8988T (cell line): Measurements from ENCODE around the gene TBC1D24.
"Not testable (repeated sequence)": the region's sequence is repeated elsewhere in the genome, so short reads cannot be mapped to it uniquely, and the experiment has no call there.

ENCODE experiments used
- DNase-seq: peaks from one replicate; pipeline ENCODE4 v3.0.0; 2011

TBC1D24 gene

GRCh38 chr16:2469399-2470233 lies 5.3 kb upstream of the TBC1D24 start:
- peak; percentile 71 for DNase-seq

- peak; percentile 39 for DNase-seq
These were observed 4.7 kb upstream of the TBC1D24 start for GRCh38 chr16:2470234-2470601.

GRCh38 chr16:2470603-2471015 lies 4.3 kb upstream of the TBC1D24 start:
- DNase-seq: no peak

GRCh38 chr16:2471016-2471652 lies 3.8 kb upstream of the TBC1D24 start, which contains the start of gene NTN3:
Gene NTN3, plus strand, starts transcription at chr16:2471297. Its CDS starts 405 bp downstream, at chr16:2471702.
- peak; percentile 47 for DNase-seq

- DNase-seq: no peak
These were observed 3.1 kb upstream of the TBC1D24 start for GRCh38 chr16:2471653-2472487.

GRCh38 chr16:2472488-2472864 lies 2.5 kb upstream of the TBC1D24 start:
- DNase-seq: no peak

- DNase-seq: peak; percentile 40
These were observed 2.0 kb upstream of the TBC1D24 start for GRCh38 chr16:2472885-2473445.

GRCh38 chr16:2473446-2473926 lies 1.4 kb upstream of the TBC1D24 start:
- peak; percentile 53 for DNase-seq

- DNase-seq: peak; percentile 87
These were observed 689 bp upstream of the TBC1D24 start for GRCh38 chr16:2473999-2474876.

- DNase-seq: peak; percentile 65
These were observed 752 bp downstream of the TBC1D24 start for GRCh38 chr16:2475413-2476344.

GRCh38 chr16:2476345-2476720 lies 1.4 kb downstream of the TBC1D24 start:
- no peak for DNase-seq

- no peak for DNase-seq
These were observed 1.8 kb downstream of the TBC1D24 start for GRCh38 chr16:2476741-2477140.

- DNase-seq: no peak
These were observed 2.4 kb downstream of the TBC1D24 start for GRCh38 chr16:2477327-2477726.

GRCh38 chr16:2478279-2478678 lies 3.4 kb downstream of the TBC1D24 start:
- no peak for DNase-seq

GRCh38 chr16:2479996-2480395 lies 5.1 kb downstream of the TBC1D24 start:
- not testable (repeated sequence) for DNase-seq

GRCh38 chr16:2480948-2481347 lies 6.0 kb downstream of the TBC1D24 start:
- no peak for DNase-seq

- DNase-seq: no peak
These were observed 6.7 kb downstream of the TBC1D24 start for GRCh38 chr16:2481676-2482075.

- DNase-seq: no peak
These were observed 7.3 kb downstream of the TBC1D24 start for GRCh38 chr16:2482249-2482648.

GRCh38 chr16:2482708-2483534 lies 8.0 kb downstream of the TBC1D24 start:
- DNase-seq: no peak
